ENCODE data around the gene GNG7. TPM values are rescaled to one million over a fixed set of nuclear protein-coding genes. Genes with fewer than 3 reads are reported as not detected.
A peak's percentile ranks its signal among the peaks of the same experiment; 100 is the strongest.
"Not testable (repeated sequence)": the region's sequence is repeated elsewhere in the genome, so short reads cannot be mapped to it uniquely, and the experiment has no call there.

The GNG7 gene
- total RNA-seq, 1 donor from 2014 or later: 7.7 TPM

DNA sequence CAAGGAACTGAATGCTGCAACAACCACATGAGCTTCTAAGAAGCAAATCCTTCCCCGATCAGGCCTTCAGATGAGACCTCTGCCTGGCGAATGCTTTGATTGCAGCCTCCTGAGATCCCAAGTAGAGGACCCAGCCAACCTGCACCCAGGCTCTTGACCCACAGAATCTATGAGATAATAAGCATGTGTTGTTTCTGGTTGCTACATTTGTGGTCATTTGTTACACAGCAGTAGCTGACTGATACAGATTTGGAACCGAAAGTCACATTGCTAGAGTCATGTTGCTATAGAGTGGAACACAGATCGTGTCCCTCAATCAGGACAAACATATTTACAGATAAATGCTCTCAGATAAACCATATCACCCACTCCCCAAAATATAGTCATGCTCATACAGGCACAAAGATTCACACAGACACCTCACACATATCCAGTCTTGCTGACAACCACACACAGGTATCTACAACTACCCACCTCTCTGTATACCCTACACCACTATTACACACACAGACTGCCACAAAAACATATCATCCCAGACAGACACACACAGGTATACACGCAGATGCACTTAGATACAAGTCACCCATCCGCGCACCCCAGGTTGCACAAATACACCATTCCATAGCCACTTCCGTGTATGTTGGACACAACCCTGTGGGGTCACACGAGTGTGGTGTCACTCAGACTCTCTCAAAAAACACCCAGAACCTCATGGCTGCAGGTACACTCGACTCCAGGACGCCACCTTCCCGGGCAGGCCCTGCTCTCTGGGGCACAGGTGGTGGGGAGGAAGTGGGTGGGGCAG, 13.2 kb upstream of the GNG7 start:
- no peaks in the 10 kb centered on the region for H3K4me1 Mint-ChIP-seq (ENCODE audit: unreplicated experiment)
- DNase-seq (ENCODE audit: low spot score): no peak
- H3K4me3 Mint-ChIP-seq (ENCODE audit: unreplicated experiment): no peak overlapping the region
- TF ChIP-seq, protein P1, sequence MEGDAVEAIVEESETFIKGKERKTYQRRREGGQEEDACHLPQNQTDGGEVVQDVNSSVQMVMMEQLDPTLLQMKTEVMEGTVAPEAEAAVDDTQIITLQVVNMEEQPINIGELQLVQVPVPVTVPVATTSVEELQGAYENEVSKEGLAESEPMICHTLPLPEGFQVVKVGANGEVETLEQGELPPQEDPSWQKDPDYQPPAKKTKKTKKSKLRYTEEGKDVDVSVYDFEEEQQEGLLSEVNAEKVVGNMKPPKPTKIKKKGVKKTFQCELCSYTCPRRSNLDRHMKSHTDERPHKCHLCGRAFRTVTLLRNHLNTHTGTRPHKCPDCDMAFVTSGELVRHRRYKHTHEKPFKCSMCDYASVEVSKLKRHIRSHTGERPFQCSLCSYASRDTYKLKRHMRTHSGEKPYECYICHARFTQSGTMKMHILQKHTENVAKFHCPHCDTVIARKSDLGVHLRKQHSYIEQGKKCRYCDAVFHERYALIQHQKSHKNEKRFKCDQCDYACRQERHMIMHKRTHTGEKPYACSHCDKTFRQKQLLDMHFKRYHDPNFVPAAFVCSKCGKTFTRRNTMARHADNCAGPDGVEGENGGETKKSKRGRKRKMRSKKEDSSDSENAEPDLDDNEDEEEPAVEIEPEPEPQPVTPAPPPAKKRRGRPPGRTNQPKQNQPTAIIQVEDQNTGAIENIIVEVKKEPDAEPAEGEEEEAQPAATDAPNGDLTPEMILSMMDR (IDR thresholded peaks at IDR 0.05; ENCODE audit: unreplicated experiment): no peak
- H3K9me3 Mint-ChIP-seq (ENCODE audit: unreplicated experiment): no peaks in the 10 kb centered on the region
- peaks cover 8% of the 10 kb centered on the region for H3K36me3 Mint-ChIP-seq (ENCODE audit: low read depth, unreplicated experiment)
- no peak overlapping the region for H3K27ac Mint-ChIP-seq (ENCODE audit: unreplicated experiment)
- H3K27me3 Mint-ChIP-seq (ENCODE audit: unreplicated experiment): peaks cover 8% of the 10 kb centered on the region

DNA sequence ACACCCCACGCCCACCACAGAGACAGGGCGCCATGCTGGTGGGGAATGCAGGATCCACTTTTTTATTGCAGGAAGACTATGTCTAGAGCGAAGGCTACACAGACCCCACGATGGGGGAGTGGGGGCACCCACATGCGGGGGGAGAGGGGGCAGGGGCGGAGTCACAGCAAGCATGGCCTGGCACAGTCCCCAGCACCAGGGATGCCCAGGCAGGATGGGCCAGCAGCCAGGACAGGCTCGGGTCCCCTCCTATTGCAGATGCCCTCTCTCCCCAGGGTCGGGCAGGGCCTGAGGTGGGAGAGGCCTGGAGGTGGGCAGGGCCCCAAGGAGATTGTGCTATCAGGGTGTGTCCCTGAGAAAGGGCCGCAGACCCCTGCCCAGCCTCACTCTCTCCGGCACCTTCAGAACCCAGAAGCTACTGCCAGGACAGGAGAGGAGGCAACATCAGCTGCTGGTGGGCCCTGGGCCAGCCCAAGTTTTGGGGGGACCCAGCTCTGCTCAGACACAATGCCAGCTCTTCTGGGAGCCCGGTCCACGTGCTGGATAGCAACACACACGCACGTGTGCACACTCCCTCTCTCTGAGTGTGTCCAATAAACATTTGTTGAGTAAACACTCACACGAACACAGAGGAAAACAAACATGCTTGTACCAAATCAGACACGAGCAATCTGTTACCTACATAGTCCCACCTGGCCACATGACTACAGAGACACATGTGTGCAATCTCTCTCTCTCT, 12.2 kb upstream of the GNG7 start:
- H3K27me3 Mint-ChIP-seq (ENCODE audit: unreplicated experiment): peaks cover 8% of the 10 kb centered on the region
- peak overlapping the region; percentile 65 for H3K4me3 Mint-ChIP-seq (ENCODE audit: unreplicated experiment)
- H3K4me1 Mint-ChIP-seq (ENCODE audit: unreplicated experiment): no peaks in the 10 kb centered on the region
- H3K27ac Mint-ChIP-seq (ENCODE audit: unreplicated experiment): peak overlapping the region; percentile 37
- no peaks in the 10 kb centered on the region for H3K9me3 Mint-ChIP-seq (ENCODE audit: unreplicated experiment)
- peaks cover 8% of the 10 kb centered on the region for H3K36me3 Mint-ChIP-seq (ENCODE audit: low read depth, unreplicated experiment)
- TF ChIP-seq, protein P1 (IDR thresholded peaks at IDR 0.05; ENCODE audit: unreplicated experiment): no peak
- no peak for DNase-seq (ENCODE audit: low spot score)

DNA sequence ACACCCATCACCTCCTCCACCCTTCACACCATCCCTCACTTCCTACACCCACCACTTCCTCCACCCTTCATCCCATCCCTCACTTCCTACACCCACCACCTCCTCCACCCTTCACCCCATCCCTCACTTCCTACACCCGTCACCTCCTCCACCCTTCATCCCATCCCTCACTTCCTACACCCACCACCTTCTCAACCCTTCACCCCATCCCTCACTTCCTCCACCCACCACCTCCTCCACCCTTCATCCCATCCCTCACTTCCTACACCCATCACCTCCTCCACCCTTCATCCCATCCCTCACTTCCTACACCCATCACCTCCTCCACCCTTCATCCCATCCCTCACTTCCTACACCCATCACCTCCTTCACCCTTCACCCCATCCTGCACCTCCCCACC, 11.6 kb upstream of the GNG7 start:
- H3K27me3 Mint-ChIP-seq (ENCODE audit: unreplicated experiment); H3K4me1 Mint-ChIP-seq (ENCODE audit: unreplicated experiment); H3K9me3 Mint-ChIP-seq (ENCODE audit: unreplicated experiment); H3K27ac Mint-ChIP-seq (ENCODE audit: unreplicated experiment); H3K4me3 Mint-ChIP-seq (ENCODE audit: unreplicated experiment); H3K36me3 Mint-ChIP-seq (ENCODE audit: low read depth, unreplicated experiment); DNase-seq (ENCODE audit: low spot score): not testable (repeated sequence)

DNA sequence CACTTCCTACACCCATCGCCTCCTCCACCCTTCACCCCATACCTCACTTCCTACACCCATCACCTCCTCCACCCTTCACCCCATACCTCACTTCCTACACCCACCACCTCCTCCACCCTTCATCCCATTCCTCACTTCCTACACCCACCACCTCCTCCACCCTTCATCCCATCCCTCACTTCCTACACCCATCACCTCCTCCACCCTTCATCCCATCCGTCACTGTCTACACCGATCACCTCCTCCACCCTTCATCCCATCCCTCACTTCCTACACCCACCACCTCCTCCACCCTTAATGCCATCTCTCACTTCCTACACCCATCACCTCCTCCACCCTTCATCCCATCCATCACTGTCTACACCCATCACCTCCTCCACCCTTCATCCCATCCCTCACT, 10.7 kb upstream of the GNG7 start:
- not testable (repeated sequence) for H3K4me1 Mint-ChIP-seq (ENCODE audit: unreplicated experiment); H3K36me3 Mint-ChIP-seq (ENCODE audit: low read depth, unreplicated experiment); DNase-seq (ENCODE audit: low spot score); H3K4me3 Mint-ChIP-seq (ENCODE audit: unreplicated experiment); H3K27ac Mint-ChIP-seq (ENCODE audit: unreplicated experiment); H3K9me3 Mint-ChIP-seq (ENCODE audit: unreplicated experiment); H3K27me3 Mint-ChIP-seq (ENCODE audit: unreplicated experiment)

DNA sequence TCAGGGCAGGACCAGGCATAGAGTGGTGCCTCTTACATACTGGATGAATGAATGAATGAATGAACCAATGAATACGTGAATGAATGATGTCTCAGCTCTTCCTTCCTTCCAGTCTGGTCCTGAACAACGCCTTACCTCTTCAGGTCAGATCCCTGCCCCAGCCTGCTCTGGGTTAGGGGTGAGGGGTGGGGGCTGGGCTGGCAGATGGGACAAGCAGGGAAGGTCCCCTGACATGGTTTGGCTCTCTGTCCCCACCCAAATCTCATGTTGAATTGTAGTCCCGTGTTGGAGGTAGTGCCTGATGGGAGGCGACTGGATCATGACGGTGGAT, 9.3 kb upstream of the GNG7 start:
- H3K9me3 Mint-ChIP-seq (ENCODE audit: unreplicated experiment): no peaks in the 10 kb centered on the region
- H3K36me3 Mint-ChIP-seq (ENCODE audit: low read depth, unreplicated experiment): peaks cover 8% of the 10 kb centered on the region
- no peak for DNase-seq (ENCODE audit: low spot score)
- H3K4me3 Mint-ChIP-seq (ENCODE audit: unreplicated experiment): no peak overlapping the region
- no peak overlapping the region for H3K27ac Mint-ChIP-seq (ENCODE audit: unreplicated experiment)
- no peaks in the 10 kb centered on the region for H3K4me1 Mint-ChIP-seq (ENCODE audit: unreplicated experiment)
- peaks cover 6% of the 10 kb centered on the region for H3K27me3 Mint-ChIP-seq (ENCODE audit: unreplicated experiment)
- TF ChIP-seq, protein P1 (IDR thresholded peaks at IDR 0.05; ENCODE audit: unreplicated experiment): no peak

Measured in endothelial cell (in vitro differentiated cells).